ENCODE data around the gene IFI27.

Gene IFI27

GRCh38 chr14:94101748-94102147 lies 8.8 kb upstream of the IFI27 start:
- H2AFZ ChIP-seq (ENCODE audit: low read length), result no peak overlapping the region
- no peaks in the 10 kb centered on the region for H3K9me3 ChIP-seq (ENCODE audit: insufficient read depth, low read depth, low read length)
- H3K79me2 ChIP-seq (ENCODE audit: insufficient read depth, low read length), result no peaks in the 10 kb centered on the region
- no peaks in the 10 kb centered on the region for H3K27me3 ChIP-seq (ENCODE audit: insufficient read depth, low read length, poor library complexity, severe bottlenecking)
- no peaks in the 10 kb centered on the region for H3K36me3 ChIP-seq (ENCODE audit: insufficient read depth, low read length)
- H3F3A ChIP-seq (ENCODE audit: low read depth), result no peaks in the 10 kb centered on the region
- H3K4me1 ChIP-seq (ENCODE audit: insufficient read depth, low read length, poor library complexity, severe bottlenecking), result no peaks in the 10 kb centered on the region
- no peak overlapping the region for H3K4me2 ChIP-seq (ENCODE audit: low read depth, low read length, poor library complexity, severe bottlenecking)
- H3K9ac ChIP-seq (ENCODE audit: low read depth, low read length, poor library complexity, severe bottlenecking), result no peak overlapping the region
- no peaks in the 10 kb centered on the region for H4K20me1 ChIP-seq (ENCODE audit: insufficient read depth, low read length, poor library complexity, severe bottlenecking)
- no peak for TF ChIP-seq CTCF (conservative IDR thresholded peaks at IDR 0.05; ENCODE audit: low read length)
- no peak for TF ChIP-seq EZH2phosphoT487 (IDR thresholded peaks at IDR 0.05; ENCODE audit: borderline replicate concordance)
- no peak overlapping the region for H3K4me3 ChIP-seq (ENCODE audit: low read length, poor library complexity, severe bottlenecking)
- H3K9me2 ChIP-seq (replicated peaks; ENCODE audit: low read depth, low read length), result no peaks in the 10 kb centered on the region

DNA sequence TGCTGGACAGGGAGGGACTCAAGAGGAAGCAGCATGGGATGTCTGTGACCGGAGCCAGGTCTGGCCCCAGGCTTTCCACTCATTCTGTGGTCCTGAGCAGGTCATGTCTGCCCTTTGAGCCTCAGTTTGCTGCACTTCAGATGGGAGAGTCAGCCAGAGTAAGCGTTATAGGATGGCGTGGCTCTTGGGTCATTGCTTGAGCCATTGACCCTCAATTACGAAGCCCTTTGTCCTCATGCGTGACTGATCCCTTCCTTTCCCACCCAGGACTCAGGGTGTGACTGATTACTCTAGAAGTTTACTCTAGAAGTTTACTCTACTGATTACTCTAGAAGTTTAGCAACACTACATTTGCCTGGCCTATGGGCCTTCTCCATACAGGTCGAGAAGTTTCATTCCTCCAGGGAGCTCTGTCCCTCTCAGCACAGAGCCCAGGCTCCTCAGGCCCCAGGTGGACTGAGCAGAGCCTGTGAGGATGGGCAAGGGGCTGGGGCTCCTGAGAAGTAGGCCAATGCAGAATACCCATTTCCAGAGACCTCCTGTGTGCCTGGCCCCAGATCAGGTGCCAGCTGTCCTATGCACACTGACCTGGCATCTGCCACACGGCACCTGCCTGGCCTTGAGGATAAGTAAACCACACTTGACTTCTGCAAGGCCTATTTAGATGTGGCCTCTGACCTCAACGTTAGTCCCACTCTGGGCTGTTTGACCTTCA lies 7.6 kb upstream of the IFI27 start:
- H3K9me3 ChIP-seq (ENCODE audit: insufficient read depth, low read depth, low read length), result no peaks in the 10 kb centered on the region
- no peak overlapping the region for H3K4me3 ChIP-seq (ENCODE audit: low read length, poor library complexity, severe bottlenecking)
- H2AFZ ChIP-seq (ENCODE audit: low read length), result no peak overlapping the region
- no peaks in the 10 kb centered on the region for H3K36me3 ChIP-seq (ENCODE audit: insufficient read depth, low read length)
- H3K79me2 ChIP-seq (ENCODE audit: insufficient read depth, low read length), result no peaks in the 10 kb centered on the region
- no peak overlapping the region for H3K9ac ChIP-seq (ENCODE audit: low read depth, low read length, poor library complexity, severe bottlenecking)
- H3K9me2 ChIP-seq (replicated peaks; ENCODE audit: low read depth, low read length), result no peaks in the 10 kb centered on the region
- H3K4me2 ChIP-seq (ENCODE audit: low read depth, low read length, poor library complexity, severe bottlenecking), result no peak overlapping the region
- H3F3A ChIP-seq (ENCODE audit: low read depth), result no peaks in the 10 kb centered on the region
- no peaks in the 10 kb centered on the region for H3K4me1 ChIP-seq (ENCODE audit: insufficient read depth, low read length, poor library complexity, severe bottlenecking)
- no peaks in the 10 kb centered on the region for H4K20me1 ChIP-seq (ENCODE audit: insufficient read depth, low read length, poor library complexity, severe bottlenecking)
- no peak for TF ChIP-seq EZH2phosphoT487 (IDR thresholded peaks at IDR 0.05; ENCODE audit: borderline replicate concordance)
- no peak for TF ChIP-seq CTCF (conservative IDR thresholded peaks at IDR 0.05; ENCODE audit: low read length)
- no peaks in the 10 kb centered on the region for H3K27me3 ChIP-seq (ENCODE audit: insufficient read depth, low read length, poor library complexity, severe bottlenecking)

DNA sequence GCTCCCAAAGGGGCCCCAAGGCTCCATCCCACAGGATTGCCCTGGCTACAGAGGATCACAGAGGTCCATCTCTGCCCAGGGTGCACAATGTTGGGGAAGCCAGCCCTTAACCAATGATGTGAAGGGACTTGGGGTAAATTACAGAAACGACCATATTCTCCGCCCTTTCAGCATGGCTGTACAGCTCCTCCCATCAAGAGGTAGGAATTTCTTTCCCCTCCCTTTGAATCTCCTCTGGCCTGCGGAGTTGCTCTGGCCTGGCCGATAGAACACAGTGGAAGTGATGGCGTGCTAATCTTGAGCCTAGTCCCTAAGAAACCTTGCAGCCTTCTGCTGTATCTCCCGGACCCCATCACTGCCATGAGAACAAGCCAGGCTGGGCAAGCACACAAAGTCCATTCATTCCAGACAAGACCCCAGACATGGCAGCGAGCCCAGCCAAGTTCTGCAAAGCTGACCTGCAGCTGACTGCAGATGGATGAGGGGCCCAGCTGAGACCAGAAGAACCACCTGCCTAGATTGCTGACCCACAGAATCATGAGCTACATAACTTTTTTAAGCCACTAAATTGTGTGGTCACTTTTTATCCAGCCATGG lies 6.9 kb upstream of the IFI27 start:
- H3K79me2 ChIP-seq (ENCODE audit: insufficient read depth, low read length), result no peaks in the 10 kb centered on the region
- no peak overlapping the region for H3K9ac ChIP-seq (ENCODE audit: low read depth, low read length, poor library complexity, severe bottlenecking)
- TF ChIP-seq CTCF (conservative IDR thresholded peaks at IDR 0.05; ENCODE audit: low read length), result no peak
- no peak for TF ChIP-seq EZH2phosphoT487 (IDR thresholded peaks at IDR 0.05; ENCODE audit: borderline replicate concordance)
- no peaks in the 10 kb centered on the region for H3K4me1 ChIP-seq (ENCODE audit: insufficient read depth, low read length, poor library complexity, severe bottlenecking)
- H3K9me3 ChIP-seq (ENCODE audit: insufficient read depth, low read depth, low read length), result no peaks in the 10 kb centered on the region
- no peaks in the 10 kb centered on the region for H3K27me3 ChIP-seq (ENCODE audit: insufficient read depth, low read length, poor library complexity, severe bottlenecking)
- H2AFZ ChIP-seq (ENCODE audit: low read length), result no peak overlapping the region
- no peaks in the 10 kb centered on the region for H3K36me3 ChIP-seq (ENCODE audit: insufficient read depth, low read length)
- no peak overlapping the region for H3K4me3 ChIP-seq (ENCODE audit: low read length, poor library complexity, severe bottlenecking)
- no peaks in the 10 kb centered on the region for H4K20me1 ChIP-seq (ENCODE audit: insufficient read depth, low read length, poor library complexity, severe bottlenecking)
- H3K9me2 ChIP-seq (replicated peaks; ENCODE audit: low read depth, low read length), result no peaks in the 10 kb centered on the region
- H3K4me2 ChIP-seq (ENCODE audit: low read depth, low read length, poor library complexity, severe bottlenecking), result no peak overlapping the region
- no peaks in the 10 kb centered on the region for H3F3A ChIP-seq (ENCODE audit: low read depth)
